CD4-positive, CD25-positive, alpha-beta regulatory T cell (primary cell): ENCODE measurements around the gene AKAP17A. TPM values are rescaled to one million over a fixed set of nuclear protein-coding genes. Genes with fewer than 3 reads are reported as not detected.

Source experiments
- ATAC-seq, 2 donors: fragments of 150-1000 bp; cut with Tn5 transposase; one replicate each; pipeline ENCODE4 v1.10.0; 2021; ENCODE audit warnings: low read depth in 2 of 2, moderate number of reproducible peaks in 2 of 2, moderate library complexity in 1 of 2
- DNase-seq, 3 donors: peaks; one replicate each; pipeline versions ENCODE4 v3.0.0 to v3.0.0-alpha.2; 2012 to 2022; ENCODE audit warnings: mixed read lengths in 1 of 3
- H3K27ac ChIP-seq: one replicate; pipeline ENCODE4 v1.7.0; 2013; ENCODE audit warnings: mild to moderate bottlenecking, low read length; ENCODE audit not compliant: insufficient read depth, poor library complexity, severe bottlenecking
- H3K27me3 ChIP-seq: one replicate; pipeline ENCODE4 v1.7.0; 2013; ENCODE audit warnings: low read length; ENCODE audit not compliant: control insufficient read depth, insufficient read depth
- H3K36me3 ChIP-seq: one replicate; pipeline ENCODE4 v1.7.0; 2013; ENCODE audit warnings: mild to moderate bottlenecking, low read length, moderate library complexity; ENCODE audit not compliant: control insufficient read depth, insufficient read depth
- H3K4me1 ChIP-seq: 2 replicates; pipeline ENCODE4 v1.7.0; 2013; ENCODE audit warnings: mild to moderate bottlenecking, low read length; ENCODE audit not compliant: insufficient read depth, control insufficient read depth, poor library complexity, severe bottlenecking
- H3K4me3 ChIP-seq: one replicate; pipeline ENCODE4 v1.7.0; 2013; ENCODE audit warnings: low read depth, mild to moderate bottlenecking, low read length, moderate library complexity
- H3K9me3 ChIP-seq, 2 experiments: 1 replicate in 1 of 2; 2 replicates in 1 of 2; pipeline ENCODE4 v1.7.0; 2013; ENCODE audit warnings: low read length in 2 of 2, mild to moderate bottlenecking in 1 of 2, moderate library complexity in 1 of 2; ENCODE audit not compliant: control insufficient read depth in 2 of 2
- H3K27ac Mint-ChIP-seq, 3 donors: one replicate each; pipeline ENCODE4 v1.8.0; 2020 to 2022; ENCODE audit warnings: mild to moderate bottlenecking in 3 of 3, mixed read lengths in 3 of 3, moderate library complexity in 2 of 3
- H3K27me3 Mint-ChIP-seq: one replicate; pipeline ENCODE4 v1.8.0; 2022; ENCODE audit warnings: mild to moderate bottlenecking, mixed read lengths
- H3K36me3 Mint-ChIP-seq: one replicate; pipeline ENCODE4 v1.8.0; 2020; ENCODE audit warnings: mixed read lengths
- H3K4me1 Mint-ChIP-seq, 4 donors: one replicate each; pipeline ENCODE4 v1.8.0; 2020 to 2022; ENCODE audit warnings: mixed read lengths in 4 of 4, mild to moderate bottlenecking in 1 of 4
- H3K4me3 Mint-ChIP-seq, 4 donors: one replicate each; pipeline ENCODE4 v1.8.0; 2020 to 2022; ENCODE audit warnings: mild to moderate bottlenecking in 4 of 4, mixed read lengths in 4 of 4, moderate library complexity in 3 of 4
- H3K9me3 Mint-ChIP-seq, 7 donors: one replicate each; pipeline ENCODE4 v1.8.0; 2020 to 2022; ENCODE audit warnings: mixed read lengths in 7 of 7, mild to moderate bottlenecking in 3 of 7, moderate library complexity in 2 of 7
- polyA plus RNA-seq, 4 donors: library from polyadenylated mRNA; unstranded; fragments of 300-500 nt; fragmentation: Illumina TruSeq; gene quantifications; one replicate each; pipeline ENCODE4 v1.2.3, GENCODE V29; 2021
- total RNA-seq: library from RNA; stranded (reverse); gene quantifications from one replicate; pipeline ENCODE4 v1.2.3, GENCODE V29; 2022

AKAP17A gene, protein sequence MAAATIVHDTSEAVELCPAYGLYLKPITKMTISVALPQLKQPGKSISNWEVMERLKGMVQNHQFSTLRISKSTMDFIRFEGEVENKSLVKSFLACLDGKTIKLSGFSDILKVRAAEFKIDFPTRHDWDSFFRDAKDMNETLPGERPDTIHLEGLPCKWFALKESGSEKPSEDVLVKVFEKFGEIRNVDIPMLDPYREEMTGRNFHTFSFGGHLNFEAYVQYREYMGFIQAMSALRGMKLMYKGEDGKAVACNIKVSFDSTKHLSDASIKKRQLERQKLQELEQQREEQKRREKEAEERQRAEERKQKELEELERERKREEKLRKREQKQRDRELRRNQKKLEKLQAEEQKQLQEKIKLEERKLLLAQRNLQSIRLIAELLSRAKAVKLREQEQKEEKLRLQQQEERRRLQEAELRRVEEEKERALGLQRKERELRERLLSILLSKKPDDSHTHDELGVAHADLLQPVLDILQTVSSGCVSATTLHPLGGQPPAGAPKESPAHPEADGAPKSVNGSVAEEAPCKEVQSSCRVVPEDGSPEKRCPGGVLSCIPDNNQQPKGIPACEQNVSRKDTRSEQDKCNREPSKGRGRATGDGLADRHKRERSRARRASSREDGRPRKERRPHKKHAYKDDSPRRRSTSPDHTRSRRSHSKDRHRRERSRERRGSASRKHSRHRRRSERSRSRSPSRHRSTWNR
- total RNA-seq (108 TPM), polyA plus RNA-seq (10 to 100 TPM; 11.0 to 14.8 (median 13.7) TPM)

DNA sequence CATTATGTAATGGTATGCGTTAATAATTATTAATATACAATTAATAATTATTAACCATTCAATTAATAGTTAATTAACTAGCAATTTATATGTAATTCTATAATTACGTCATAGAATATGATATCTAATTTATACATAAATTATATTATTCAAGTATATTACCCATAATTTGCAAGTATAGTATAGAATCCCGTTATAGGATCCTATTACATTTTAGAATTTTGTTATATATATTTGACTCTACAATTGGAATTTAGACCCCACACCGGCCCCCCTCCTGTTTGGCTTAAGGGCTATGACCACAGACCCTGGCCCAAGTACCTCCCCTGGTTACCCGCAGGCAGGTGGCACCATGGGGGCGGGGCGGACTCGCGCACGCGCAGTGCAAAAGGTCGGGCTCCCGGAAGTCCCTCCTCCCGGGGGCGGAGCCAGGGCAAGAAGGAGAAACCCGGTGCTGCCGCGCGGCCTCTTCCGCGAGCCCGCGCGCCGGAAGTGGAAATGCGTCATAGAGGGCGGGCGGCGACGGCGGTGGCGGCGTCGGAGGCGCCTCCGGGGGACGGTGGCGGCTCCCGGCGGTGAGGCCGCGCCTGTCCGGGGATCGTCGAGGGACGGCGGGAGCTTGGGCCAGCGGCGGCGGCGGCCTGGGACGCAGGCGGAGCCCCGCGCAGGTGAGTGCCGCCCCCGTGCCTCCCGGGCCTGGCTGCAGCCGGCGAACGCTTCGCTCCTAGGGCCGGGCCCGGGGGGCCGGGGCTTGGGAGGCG, at the start of gene AKAP17A:
TSS of gene AKAP17A (plus strand) at position 503 of the 761 bp plus-strand sequence. CDS start 1,859 bp downstream, outside the sequence.
- peaks cover 0 to 1% (median 0%) of the 10 kb centered on the region in 7 donors for H3K9me3 Mint-ChIP-seq
- peak within 1 kb of the TSS; percentile 65 to 97 (median 93) for H3K27ac Mint-ChIP-seq
- H3K27ac ChIP-seq, result peak within 1 kb of the TSS; percentile 74

DNA sequence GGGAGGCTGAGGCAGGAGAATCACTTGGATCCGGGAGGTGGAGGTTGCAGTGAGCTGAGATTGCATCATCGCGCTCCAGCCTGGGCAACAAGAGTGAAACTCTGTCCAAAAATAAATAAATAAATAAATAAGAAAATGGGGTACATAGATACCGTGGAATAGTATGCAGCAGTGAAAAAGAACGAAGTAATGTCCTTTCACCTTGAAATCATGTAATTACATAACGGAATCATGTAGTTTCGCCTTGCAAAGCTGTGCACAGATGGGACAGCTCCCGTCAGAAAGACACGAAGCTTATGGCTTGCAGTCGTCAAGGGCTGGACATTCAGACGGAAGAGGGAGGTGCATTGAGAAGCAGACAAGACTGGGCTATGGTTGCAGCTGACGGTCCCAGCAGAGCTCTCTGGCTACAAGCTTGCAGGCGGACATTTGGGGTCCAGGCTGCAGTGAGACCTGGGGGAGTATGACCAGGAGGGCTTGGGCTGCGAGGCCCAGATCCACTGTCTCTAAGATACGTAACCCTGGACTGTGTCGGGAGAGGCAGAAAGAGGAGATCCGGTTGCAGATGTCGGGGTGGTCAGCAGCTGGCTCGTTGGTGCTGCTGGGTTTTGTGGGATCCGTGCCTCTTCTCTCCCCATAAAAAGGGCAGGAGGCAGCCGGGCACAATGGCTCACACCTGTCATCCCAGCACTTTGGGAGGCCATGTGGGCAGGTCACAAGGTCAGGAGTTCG, 48.2 kb upstream of the AKAP17A start:
- H3K27me3 Mint-ChIP-seq, result no peaks in the 10 kb centered on the region
- Histone ChIP-seq H3K9me3 (no peaks in the 10 kb centered on the region), H3K27me3 (no peaks in the 10 kb centered on the region), H3K4me3 (no peak overlapping the region), H3K4me1 (no peaks in the 10 kb centered on the region), H3K27ac (no peak overlapping the region), H3K36me3 (no peaks in the 10 kb centered on the region)
- peak overlapping the region in 1 of 3 donors; percentile 68 for H3K27ac Mint-ChIP-seq
- ATAC-seq, result no peak
- peaks cover 0 to 6% (median 0%) of the 10 kb centered on the region in 7 donors for H3K9me3 Mint-ChIP-seq
- H3K4me1 Mint-ChIP-seq, result peaks cover 4 to 23% (median 7%) of the 10 kb centered on the region in 4 donors
- DNase-seq, result no peak
- no peak overlapping the region for H3K4me3 Mint-ChIP-seq
- H3K36me3 Mint-ChIP-seq, result peaks cover 5% of the 10 kb centered on the region

More for the DNA sequence above, at the start of gene AKAP17A:
- Mint-ChIP-seq H3K4me3 (peak within 1 kb of the TSS; percentile 90 to 95 (median 94)), H3K27me3 (no peaks in the 10 kb centered on the region), H3K36me3 (peaks cover 20% of the 10 kb centered on the region), H3K4me1 (peaks cover 0 to 40% (median 13%) of the 10 kb centered on the region in 4 donors)
- peak; percentile 92 to 93 for ATAC-seq
- H3K27me3 ChIP-seq, result no peaks in the 10 kb centered on the region
- H3K36me3 ChIP-seq, result peaks cover 26% of the 10 kb centered on the region
- H3K4me3 ChIP-seq, result peak within 1 kb of the TSS; percentile 67
- no peaks in the 10 kb centered on the region for H3K9me3 ChIP-seq
- peak; percentile 90 to 98 (median 96) for DNase-seq
- H3K4me1 ChIP-seq, result peaks cover 34% of the 10 kb centered on the region

DNA sequence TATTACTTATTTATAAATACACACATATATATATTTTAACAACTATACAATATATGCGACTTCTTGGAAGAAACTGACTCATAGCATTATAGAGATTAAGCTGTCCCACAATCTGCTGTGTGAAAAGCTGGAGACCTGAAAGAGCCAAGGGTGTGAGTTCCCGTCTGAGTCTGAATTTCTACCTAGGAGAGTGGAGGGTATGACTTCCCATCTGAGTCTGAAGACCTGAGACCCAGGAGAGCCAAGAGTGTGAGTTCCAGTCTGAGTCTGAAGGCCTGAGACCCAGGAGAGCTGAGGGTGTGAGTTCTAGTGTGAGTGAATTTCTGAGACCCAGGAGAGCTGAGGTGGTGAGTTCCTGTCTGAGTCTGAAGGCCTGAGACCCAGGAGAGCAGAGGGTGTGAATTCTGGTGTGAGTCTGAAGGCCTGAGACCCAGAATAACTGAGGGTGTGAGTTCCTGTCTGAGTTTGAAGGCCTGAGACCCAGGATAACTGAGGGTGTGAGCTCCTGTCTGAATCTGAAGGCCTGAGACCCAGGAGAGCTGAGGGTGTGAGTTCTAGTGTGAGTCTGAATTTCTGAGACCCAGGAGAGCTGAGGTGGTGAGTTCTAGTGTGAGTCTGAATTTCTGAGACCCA, 45.5 kb upstream of the AKAP17A start:
- H3K27ac ChIP-seq, result no peak overlapping the region
- DNase-seq (no peak), ATAC-seq (no peak)
- Mint-ChIP-seq H3K9me3 (peaks cover 0 to 6% (median 0%) of the 10 kb centered on the region in 7 donors), H3K27ac (peak overlapping the region; percentile 29 to 86 (median 72)), H3K27me3 (no peaks in the 10 kb centered on the region), H3K36me3 (peaks cover 5% of the 10 kb centered on the region), H3K4me1 (peaks cover 4 to 31% (median 10%) of the 10 kb centered on the region in 4 donors), H3K4me3 (peak overlapping the region in 1 of 4 donors; percentile 22)
- H3K4me1 ChIP-seq, result peaks cover 1% of the 10 kb centered on the region
- no peak overlapping the region for H3K4me3 ChIP-seq
- no peaks in the 10 kb centered on the region for H3K9me3 ChIP-seq
- no peaks in the 10 kb centered on the region for H3K36me3 ChIP-seq
- H3K27me3 ChIP-seq, result no peaks in the 10 kb centered on the region

DNA sequence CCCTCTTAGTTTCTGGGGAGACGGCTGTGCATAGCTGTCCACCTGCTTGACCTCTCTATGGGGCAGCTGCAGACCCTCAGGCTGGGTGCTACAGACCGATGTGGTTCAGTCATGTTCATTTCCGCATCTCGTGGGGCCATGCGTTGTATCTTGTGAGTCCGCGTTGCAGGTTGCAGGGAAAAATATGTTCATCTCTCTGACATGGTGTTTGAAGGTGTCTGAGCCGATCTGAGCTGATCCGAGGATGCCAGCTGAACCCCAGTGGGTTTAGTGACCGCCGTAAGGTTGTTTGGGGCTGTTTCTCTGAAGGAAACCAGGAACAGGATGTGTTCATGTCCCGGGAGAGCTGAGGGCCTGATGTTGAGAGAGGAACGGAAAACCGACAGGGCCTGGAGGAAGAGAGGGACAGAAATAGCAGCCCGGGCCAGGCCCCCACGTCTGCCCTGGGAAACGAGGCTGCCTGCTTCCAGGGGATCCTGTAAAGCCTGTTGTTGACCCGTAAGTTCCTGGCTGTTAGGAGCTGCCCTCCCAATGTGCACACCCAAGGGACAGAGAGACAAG, 44.6 kb upstream of the AKAP17A start:
- ATAC-seq (no peak), DNase-seq (no peak)
- no peaks in the 10 kb centered on the region for H3K36me3 ChIP-seq
- H3K4me3 ChIP-seq, result no peak overlapping the region
- peaks cover 4 to 40% (median 14%) of the 10 kb centered on the region in 4 donors for H3K4me1 Mint-ChIP-seq
- peaks cover 10% of the 10 kb centered on the region for H3K4me1 ChIP-seq
- H3K27me3 ChIP-seq, result no peaks in the 10 kb centered on the region
- no peaks in the 10 kb centered on the region for H3K27me3 Mint-ChIP-seq
- no peaks in the 10 kb centered on the region for H3K9me3 ChIP-seq
- peak overlapping the region; percentile 72 to 81 (median 75) for H3K27ac Mint-ChIP-seq
- peak overlapping the region in 1 of 4 donors; percentile 15 for H3K4me3 Mint-ChIP-seq
- H3K9me3 Mint-ChIP-seq, result peaks cover 0 to 6% (median 0%) of the 10 kb centered on the region in 7 donors
- H3K27ac ChIP-seq, result no peak overlapping the region
- peaks cover 5% of the 10 kb centered on the region for H3K36me3 Mint-ChIP-seq

DNA sequence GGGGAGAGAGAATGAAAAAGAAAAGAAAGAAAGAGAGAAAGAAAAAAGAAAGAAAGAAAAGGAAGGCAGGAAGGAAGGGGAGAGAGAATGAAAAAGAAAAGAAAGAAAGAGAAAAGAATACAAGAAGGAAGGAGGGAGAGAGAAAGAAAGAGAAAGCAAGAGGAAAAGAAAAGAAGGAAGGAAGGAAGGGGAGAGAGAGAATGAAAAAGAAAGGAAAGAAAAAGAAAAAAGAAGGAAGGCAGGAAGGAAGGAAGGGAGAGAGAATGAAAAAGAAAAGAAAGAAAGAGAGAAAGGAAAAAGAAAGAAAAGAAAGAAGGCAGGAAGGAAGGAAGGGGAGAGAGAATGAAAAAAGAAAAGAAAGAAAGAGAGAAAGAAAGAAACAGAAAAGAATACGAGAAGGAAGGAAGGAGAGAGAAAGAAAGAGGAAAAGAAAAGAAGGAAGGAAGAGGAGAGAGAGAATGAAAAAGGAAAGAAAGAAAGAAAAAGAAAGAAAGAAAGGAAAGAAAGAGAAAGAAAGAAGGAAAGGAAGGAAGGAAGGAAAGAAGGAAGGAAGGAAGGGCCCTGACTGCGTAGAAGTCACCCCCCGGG, 39.4 kb upstream of the AKAP17A start:
- H3K4me1 Mint-ChIP-seq, result peaks cover 11 to 75% (median 30%) of the 10 kb centered on the region in 4 donors
- H3K27ac ChIP-seq, result peak overlapping the region; percentile 52
- no peak for ATAC-seq
- H3K27ac Mint-ChIP-seq, result peak overlapping the region; percentile 96 to 98 (median 97)
- H3K36me3 Mint-ChIP-seq, result peaks cover 14% of the 10 kb centered on the region
- H3K27me3 Mint-ChIP-seq, result peaks cover 5% of the 10 kb centered on the region
- no peaks in the 10 kb centered on the region for H3K27me3 ChIP-seq
- peak overlapping the region; percentile 2 for H3K4me3 ChIP-seq
- peak overlapping the region in 3 of 4 donors; percentile 43 to 72 (median 65) for H3K4me3 Mint-ChIP-seq
- peaks cover 2 to 9% of the 10 kb centered on the region in 2 experiments for H3K9me3 ChIP-seq
- H3K4me1 ChIP-seq, result peaks cover 50% of the 10 kb centered on the region
- H3K9me3 Mint-ChIP-seq, result peaks cover 0 to 20% (median 4%) of the 10 kb centered on the region in 7 donors
- H3K36me3 ChIP-seq, result no peaks in the 10 kb centered on the region
- DNase-seq, result no peak

DNA sequence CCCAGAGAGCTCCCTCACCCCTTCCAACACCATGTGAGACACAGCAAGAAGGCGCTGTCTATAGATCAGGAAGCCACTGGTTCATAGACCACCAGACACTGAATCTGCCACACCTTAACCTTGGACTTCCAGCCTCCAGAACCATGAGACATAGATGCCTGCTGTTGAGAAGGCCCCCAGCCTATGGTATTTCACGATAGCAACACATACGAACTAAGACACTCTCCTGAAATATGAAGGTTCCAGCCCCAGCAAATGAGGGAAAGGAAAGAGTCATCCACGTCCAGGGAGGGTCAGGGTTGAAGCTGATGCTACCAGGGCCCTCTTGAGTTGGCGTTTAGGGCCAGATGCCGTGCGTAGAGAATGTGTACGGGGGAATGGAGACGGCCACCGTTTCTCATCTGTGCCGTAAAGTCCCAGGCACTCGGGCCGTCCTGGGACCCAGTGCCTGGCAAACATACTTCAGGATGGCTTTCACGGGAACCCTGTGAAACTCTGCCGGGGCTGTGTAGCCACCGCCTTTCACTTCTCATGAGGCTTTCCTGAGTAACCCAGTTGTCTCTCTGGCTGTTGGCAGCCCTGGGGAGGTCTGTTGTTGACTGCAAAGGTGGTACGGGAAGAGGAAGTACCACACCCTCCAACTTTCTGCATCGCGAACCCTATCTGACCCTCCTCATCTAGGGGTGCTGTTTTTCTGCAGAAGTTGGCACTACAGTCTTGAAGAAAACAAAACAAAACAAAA, 36.8 kb upstream of the AKAP17A start:
- H3K27ac Mint-ChIP-seq, result peak overlapping the region; percentile 97 to 98 (median 97)
- DNase-seq, result peak; percentile 11 to 97 (median 84)
- H3K4me1 ChIP-seq, result peaks cover 50% of the 10 kb centered on the region
- peaks cover 2 to 9% of the 10 kb centered on the region in 2 experiments for H3K9me3 ChIP-seq
- H3K4me1 Mint-ChIP-seq, result peaks cover 27 to 87% (median 43%) of the 10 kb centered on the region in 4 donors
- H3K36me3 ChIP-seq, result no peaks in the 10 kb centered on the region
- no peaks in the 10 kb centered on the region for H3K27me3 ChIP-seq
- H3K4me3 ChIP-seq, result peak overlapping the region; percentile 55
- peaks cover 14% of the 10 kb centered on the region for H3K36me3 Mint-ChIP-seq
- H3K4me3 Mint-ChIP-seq, result peak overlapping the region; percentile 69 to 85 (median 80)
- H3K27me3 Mint-ChIP-seq, result peaks cover 5% of the 10 kb centered on the region
- ATAC-seq, result peak; percentile 99
- peak overlapping the region; percentile 78 for H3K27ac ChIP-seq
- H3K9me3 Mint-ChIP-seq, result peaks cover 2 to 22% (median 6%) of the 10 kb centered on the region in 7 donors
